ENCODE results near the gene YWHAQ.
"Not testable (repeated sequence)": the region's sequence is repeated elsewhere in the genome, so short reads cannot be mapped to it uniquely, and the experiment has no call there.

YWHAQ gene

DNA sequence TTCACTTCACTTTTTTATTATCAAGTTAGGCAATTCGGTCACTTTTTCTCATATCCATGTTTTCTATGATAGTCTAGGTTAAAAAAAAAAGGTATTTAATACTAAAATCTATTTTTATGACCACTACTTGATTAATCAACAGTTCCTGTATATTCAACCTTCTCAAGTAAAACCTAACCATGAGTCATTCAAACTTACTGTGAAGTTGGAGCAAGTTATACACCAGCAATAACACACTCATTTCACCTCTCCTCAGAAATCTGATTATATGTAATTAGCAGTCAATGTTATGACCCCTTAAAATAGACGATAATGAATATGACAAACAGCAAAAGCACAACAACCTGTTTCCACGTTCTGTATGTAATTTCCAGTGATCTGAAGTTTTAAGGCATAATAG is 40.2 kb downstream of the YWHAQ start:
- FAIRE-seq, result no peak

DNA sequence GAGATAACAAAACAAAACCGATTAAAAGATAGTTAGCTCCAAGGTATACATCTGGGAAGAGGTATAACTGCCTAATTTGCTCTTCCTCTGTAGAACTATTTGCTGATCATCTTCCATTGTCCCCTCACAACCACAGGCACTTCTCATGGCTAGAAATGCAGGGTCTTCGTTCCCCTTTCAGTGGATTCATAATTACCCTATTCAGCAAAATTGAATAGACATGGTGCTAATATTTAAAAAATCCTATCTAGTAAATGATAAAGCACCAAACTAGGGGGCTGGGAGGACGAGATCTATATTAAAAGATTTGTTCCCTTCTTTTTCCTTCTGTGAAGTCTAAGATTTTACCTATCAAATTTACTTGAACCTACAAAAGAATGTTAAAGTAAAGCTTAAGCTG is 44.3 kb downstream of the YWHAQ start:
- FAIRE-seq, result no peak

DNA sequence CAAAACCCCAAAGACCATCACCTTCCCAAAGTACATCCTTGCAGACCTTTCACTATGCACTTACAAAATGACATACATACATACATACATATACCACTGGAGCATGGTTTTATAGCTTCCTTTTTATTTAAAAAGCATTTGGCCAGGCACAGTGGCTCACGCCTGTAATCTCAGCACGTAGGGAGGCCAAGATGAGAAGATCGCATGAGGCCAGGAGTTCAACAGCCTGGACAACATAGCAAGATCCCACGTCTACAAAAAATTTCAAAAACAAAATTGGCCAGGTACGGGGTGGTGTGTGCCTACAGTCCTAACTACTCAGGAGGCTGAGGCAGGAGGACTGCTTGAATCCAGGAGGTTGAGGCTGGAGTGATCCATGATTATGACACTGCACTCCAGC is 45.3 kb downstream of the YWHAQ start:
- FAIRE-seq, result no peak

DNA sequence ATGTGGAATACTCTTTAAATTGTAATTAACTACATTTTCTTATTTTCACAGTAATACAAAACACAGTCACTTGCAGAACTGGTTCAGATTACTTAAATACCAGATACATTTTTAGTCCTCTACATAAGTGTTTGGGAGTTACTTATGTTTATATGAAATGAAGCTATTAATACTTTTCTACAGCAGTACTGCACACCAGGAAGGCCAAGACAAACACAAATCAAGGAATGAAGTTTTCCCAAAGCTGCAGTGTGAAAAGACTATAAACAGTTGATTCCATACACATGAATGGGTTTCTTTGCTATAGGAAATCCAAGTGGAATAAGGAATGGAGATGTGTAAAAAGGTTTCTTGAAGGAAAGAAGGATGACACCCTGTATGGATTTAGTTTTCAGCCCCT is 45.9 kb downstream of the YWHAQ start:
- FAIRE-seq, result not testable (repeated sequence)

DNA sequence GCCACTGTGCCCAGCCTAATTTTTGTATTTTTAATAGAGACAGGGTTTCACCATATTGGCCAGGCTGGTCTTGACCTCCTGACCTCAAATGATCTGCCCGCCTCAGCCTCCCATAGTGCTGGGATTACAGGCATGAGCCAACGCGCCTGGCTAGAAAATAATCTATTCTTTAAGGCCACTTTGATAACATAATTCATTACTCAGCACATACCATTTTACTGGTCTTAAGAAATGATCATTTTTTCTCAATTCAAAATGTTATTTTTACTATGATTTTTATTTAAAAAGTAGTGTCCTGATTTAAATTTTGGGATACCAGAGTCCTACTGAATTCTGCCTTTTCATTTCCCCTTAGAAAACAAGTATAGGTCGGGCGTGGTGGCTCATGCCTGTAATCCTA is 48.2 kb downstream of the YWHAQ start:
- no peak for FAIRE-seq

DNA sequence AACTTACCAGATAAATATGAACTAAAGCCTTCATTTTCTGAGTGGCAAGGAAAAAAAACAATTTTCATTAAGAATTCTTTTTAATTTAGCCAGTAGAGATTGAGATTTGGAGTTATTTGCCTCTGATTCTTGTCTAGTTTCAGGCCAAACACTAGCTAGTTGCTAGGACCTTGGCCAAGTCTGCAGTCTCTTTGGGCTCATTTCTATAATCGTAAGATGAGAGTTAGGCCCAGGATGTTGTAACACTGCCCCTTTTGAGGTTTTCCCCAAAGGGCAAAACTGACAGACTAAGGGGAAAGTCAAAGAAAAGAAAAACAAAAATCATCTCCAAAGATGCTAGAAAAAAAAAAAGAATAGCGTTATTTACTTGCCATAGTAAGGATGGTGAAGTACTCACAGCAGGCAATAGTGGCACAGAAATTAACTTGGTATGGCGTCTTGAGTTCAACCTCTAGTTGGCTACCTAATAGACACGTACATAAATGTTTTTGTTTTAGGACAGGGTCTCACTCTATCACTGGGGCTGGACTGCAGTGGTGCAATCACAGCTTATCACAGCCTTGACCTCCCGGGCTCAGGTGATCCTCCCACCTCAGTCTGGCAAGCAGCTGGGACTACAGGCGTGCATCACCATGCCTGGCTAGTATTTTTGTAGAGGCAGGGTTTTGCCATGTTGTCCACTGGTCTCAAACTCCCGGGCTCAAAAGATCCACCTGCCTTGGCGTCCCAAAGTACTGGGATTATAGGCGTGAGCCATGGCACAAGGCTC is 52.1 kb downstream of the YWHAQ start:
- FAIRE-seq, result no peak

DNA sequence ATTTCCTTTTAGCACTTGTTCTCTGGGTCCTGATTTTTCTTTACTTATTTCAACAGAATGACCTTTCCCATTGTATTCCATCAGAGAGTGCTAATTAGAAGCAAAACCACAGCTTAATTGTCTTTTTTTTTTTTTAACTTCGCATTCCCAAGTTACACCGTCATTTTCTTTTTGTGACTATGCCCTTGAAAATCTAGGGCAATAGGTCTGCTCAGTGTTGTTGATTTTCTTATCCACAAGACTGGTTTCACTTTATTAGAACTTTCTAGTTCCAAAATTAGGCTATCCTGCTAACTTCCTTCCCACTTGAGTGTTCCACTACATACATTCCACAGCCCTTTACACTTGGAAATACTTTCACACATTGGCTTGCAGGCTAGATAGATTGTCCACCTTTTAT is 56.5 kb downstream of the YWHAQ start:
- FAIRE-seq, result no peak

DNA sequence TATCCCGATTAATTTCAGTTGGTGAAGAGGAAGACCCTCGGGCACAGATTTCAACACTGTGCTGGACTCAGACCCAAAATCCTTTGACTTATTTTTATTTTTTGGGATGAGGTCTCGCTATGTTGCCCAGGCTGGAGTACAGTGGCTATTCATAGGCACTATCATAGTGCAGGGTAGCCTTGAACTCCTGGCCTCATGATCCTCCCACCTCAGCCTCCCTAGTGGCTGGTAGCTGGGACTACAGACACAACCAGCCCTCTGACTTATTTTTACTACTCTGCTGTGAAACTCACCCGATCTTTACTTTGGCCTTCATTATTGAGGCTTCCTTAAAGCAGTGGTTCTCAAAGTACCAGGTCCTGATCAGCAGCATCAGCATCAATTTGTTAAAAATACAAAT is 57.0 kb downstream of the YWHAQ start:
- no peak for FAIRE-seq

DNA sequence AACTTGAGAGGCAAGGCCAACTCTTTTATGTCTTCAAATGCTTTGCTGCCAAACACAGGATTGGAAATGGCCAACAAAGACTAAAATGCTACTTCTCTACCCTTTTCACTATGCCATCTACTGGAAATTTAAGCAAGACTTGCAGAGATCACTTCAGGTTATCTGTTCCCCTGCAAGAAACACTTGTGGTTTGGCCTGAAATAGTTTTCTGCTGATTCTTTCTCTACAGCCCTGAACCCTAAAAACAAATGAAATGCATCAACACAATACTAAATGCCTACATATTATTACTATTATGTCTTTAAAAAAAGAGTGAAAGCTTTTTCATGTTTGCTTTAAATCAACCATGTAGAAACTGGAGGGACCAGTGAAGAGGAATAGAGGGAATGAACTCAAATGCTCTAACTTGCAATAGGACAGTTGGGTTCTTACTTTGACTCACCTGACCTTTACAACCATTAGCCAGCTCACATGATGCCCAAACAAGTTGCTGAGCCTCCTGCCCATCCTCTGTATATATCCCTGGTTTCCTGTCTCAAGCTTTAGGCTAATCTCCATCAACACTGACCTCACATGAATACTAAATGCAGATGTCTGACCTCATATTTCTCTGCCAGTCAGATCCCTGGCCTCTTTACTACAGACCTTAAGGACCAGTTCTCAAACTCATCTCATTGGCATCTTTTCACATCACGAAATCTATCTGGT is 57.6 kb downstream of the YWHAQ start:
- no peak for FAIRE-seq

DNA sequence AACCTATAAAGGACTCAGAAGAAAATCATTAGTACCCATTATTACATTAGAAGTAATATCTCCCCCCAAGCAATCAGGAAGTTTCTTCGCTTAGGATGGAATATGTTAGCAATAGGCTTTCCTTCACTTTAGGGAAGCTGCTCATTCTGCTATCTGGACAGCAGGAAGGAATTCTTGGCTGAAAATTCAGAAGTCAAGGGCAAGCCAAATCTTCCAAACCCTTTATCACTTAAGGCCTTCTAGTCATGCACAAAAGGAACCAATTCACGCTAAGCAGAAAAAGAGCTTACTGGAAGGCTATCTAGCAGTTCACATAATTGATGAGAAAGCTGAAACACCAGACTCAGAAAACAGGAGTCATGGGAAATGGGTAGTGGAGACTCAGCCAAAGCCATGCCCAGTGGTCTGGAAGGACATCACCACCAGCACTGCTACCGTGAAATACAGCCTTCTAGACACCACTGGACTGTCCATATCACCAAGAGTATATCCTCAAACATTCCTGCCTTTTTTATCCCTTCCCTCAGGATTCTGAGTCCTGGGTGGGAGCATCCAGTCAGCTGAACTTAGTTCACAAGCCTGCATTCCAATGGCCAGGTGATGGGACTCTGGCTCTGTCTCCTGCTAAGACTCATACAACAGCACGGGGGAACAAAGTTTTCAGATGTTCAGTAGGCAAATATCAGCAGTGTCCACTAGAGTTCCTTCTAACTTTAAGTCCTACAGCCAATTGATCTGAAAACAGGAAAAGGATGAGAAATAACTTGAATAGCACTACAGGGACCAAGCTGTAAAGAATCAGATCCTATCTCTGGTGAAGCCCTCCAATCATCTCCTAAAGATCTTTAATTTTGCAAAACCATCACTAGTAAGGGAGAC is 60.4 kb downstream of the YWHAQ start:
- FAIRE-seq, result no peak

DNA sequence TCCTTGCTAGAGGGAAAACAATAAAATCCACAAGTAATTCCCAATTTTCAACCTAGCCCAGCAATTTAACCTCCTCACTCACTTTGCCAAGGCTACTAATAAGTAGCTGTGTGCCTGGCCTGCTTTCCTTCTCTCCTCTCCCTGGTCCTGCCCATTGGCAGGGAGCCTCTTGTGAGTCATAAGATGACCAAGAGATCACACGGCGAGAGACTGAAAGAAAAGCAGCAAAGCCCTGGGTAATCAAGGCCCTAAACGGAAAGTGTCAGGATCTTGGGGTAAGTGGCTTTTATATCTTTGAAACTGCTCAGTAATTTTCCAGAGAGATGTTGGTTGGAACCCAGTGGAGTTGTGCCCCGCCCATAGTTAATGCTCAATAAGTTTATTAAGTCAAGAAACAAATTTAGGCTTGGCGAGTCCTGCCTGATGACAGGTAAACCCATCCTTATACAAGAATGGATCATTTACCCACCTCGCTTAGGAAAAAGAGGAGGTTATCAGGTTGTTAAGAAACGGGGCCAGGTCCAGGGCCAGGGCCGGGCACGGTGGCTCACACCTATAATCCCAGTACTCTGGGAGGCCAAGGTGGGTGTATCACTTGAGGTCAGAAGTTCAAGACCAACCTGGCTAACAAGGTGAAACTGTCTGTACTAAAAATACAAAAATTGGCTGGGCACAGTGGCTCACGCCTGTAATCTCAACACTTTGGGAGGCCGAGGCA is 65.2 kb downstream of the YWHAQ start:
- FAIRE-seq, result no peak

DNA sequence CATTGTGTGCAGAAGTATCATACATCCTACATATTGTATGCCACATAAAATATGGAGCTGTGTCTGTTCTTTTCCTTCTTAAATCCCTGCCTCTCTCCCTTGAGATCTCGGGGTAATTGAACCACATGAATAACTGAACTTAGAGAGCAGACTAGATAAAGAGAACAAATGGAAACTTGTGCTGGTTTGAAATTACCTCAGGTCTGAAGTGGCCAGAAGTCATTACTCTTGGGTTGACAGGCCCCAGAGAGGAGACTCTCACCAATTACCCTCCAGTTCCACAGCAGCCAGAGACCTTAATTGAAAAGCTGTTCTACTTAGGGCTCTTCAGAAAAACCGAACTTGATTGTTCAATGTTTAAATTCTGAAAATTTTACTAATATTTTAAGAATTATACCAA is 70.2 kb downstream of the YWHAQ start:
- no peak for FAIRE-seq

DNA sequence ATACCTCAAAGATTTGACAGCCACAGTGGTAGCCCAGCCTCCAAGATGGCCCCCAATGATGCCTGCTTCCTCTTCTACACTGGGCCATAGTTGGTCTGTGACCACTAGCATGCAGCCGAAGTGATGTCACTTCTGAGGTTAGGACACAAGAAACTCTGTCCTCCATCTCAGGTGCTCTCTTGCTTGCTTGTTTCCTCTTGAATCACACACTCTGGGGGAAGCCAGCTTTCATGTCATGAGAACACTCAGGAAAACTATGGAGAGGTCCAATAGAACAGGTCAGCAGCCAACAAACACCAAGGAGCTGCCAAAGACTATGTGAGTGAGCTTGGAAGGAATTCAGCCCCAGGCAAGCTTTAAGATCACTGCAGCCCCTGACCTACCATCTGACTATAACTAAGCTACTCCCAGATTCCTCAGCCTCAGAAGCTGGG is 71.8 kb downstream of the YWHAQ start:
- FAIRE-seq, result no peak

DNA sequence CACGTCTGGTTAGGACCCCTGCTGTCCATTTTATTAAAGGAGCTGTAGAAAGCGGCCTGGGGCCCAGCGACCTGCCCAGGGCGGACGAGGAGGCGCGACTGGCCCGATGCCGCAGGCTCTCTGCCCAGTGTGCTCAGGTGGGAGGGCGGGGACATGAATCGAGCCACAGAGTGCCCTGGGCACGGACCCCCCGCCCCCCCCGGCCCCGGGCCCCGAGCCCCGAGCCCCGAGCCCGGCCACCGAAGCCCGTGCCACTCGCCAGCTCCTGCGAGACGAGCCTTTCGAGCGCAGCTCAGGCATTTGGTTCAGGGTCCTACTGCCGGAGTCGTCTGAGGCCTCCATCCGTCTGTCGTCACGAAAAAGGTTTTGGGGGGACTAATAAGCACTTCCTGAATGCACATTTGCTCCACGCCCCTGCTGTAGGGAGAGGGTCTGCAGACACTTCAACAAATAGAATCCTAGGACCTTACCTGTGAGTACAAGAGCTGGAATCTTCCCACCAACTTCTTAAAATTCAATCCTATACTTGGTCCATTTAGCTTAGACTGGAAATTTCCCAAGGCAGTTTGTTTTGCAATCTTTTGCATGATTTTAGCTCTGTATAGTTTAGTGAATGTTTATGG is 74.6 kb downstream of the YWHAQ start:
- FAIRE-seq, result no peak

DNA sequence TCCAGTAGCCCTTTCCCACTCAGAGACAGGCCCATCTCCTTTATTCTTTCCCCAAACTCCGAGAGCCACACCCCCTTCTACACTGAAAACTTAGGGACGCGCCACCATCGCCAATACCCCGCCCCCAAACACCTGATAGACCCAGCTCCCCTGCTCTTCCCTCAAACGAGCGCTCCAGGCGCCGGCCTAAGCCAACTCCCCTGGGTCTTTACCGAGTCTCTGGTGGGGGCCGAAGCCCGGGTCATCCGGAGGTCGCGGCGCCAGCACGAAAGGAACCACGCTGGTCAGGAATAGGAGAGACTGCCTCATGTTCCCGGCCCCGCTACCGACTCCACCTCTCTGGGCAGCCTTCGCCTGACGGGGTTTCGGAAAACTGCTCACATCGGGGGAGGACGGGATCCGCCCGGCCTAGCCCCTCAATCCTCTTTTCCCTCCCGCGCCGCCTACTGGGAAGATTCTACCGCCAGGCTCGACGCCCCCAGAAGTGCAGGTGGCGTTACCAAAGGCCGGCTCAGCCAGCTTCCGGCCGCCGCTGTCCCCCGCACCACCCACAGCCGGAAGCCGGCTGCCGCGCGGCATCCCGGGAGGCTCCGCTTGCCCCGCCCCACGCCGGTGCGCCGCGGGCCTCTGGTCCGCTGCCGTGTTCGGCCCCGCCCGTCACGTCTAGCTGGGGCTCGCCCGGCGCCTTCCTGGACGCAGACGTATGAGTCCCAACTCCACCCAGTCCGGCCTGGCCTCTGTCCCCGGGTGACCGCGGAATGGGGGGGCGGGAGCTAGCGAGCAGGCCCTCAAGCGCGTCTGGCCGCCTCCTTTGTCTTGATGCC is 75.3 kb downstream of the YWHAQ start, which contains the start of gene ADAM17:
Gene ADAM17, minus strand, starts transcription at position 534 of the 824 bp plus-strand sequence. Its CDS starts 225 bp downstream, at position 309.
- no peak for FAIRE-seq

DNA sequence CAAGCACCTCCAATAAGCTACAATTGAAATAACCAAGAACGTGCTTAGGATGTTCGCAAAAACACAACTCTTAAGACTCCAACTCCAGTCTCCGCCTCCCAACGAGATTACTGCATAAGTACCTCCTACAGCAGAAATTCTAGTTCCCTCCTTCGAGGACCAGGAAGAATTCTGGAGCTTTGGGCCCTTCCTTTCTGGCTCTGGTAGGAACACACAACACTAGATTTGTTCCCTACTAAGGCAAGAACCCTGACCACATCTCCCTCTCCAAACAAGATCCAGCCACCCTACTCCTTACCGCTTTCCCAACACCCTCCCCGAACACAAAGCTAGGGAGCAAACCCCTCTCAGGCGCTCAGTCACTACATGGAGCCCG is 75.9 kb downstream of the YWHAQ start:
- no peak for FAIRE-seq

DNA sequence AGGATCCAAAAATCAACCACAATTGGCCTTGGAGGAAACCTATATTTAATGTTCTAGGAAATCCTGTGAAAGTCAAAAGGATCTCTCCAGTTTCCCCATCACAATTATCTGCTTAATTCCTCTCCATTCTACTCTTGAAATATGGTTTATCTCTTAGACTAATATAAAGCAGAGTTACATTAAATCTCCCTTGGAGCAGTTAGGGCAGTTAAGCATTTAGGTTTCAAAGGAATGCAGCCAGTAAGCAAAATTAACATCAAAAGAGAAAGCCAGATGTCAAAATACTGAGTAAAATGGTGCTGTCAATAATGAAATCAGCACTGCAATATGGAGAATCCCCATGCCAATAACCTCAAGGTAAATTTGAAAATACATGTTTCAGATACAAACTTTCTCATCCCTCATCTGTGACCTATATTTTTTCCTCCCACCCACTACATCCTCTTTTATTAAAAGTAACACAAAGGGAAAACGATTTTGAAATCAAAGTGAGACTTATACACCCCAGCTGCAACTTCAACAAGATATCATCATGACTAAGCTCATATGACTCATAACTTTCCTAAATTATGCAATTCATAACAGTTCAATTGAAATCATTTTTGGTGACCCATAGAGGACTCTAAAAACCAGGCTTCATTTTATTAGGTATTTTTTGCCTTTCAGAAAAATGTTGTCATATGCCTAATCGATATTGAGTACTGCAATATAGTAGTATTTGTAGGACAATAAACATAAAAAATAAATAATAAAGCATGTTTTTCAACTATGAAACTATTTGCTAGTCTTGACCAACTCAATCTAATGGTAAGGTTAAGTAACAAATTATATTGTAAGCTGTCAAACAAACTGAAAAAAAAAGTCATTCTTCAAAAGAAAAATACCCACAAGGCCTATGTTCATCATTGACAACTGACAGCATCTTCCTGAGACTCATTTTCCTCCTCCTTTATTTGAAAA is 78.3 kb downstream of the YWHAQ start:
- FAIRE-seq, result no peak

DNA sequence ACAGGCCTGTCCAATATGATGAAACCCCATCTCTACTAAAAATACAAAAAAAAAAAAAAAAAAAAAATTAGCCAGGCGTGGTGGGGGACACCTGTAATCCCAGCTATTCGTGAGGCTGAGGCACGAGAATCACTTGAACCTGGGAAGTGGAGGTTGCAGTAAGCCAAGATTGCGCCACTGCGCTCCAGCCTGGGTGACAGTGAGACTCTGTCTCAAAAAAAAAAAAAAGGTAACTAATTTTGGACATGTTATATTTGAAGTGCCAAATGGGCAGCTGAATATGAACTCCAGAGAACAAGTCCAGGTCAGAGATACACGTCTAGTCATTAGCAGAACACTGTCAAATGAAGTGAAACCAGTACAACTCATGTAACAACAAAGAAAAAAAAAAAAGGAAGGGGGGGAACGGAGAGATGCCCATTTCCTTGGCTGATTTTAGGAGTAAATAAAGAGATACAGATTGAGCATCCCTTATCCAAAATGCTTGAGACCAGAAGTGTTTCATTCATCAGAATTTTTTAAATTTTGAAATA is 79.9 kb downstream of the YWHAQ start:
- FAIRE-seq, result not testable (repeated sequence)

DNA sequence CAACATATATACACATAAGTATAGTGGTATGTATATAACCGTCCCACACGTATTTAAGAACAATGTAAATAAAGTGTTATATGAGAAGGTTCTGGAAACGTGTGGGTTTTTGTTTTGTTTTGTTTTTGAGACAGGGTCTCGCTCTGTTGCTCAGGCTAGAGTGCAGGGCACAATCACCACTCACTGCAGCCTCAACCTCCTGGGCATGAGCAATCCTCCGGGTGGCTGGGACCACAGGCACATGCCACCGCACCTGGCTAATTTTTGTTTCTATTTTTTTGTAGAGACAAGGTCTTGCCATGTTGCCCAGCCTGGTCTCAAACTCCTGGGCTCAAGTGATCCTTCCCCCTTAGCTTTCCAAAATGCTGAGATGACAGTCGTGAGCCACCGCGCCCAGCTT is 81.4 kb downstream of the YWHAQ start:
- FAIRE-seq, result no peak

DNA sequence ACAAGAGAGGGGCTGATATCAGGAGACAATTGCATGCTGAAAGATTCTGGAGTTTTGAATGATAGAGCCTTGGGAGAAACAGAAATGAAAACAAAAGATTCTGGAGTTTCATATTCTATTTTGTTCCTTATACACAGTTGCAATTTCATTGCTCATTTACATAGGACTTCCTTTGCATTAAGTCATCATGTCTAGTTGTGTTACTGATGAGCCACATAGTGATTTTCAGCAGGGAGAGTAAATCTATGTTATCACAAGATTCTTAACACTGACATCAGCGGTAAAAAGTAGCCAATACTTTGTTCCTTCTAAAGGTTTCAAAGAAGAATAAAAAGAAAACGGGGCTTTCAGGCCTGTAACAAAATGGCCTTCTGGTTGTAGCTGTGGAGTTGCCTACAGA is 82.3 kb downstream of the YWHAQ start:
- FAIRE-seq, result no peak

All from endometrium (tissue), 2 donors.